Activated CD4-positive, alpha-beta T cell treated with anti-CD3 and anti-CD28 coated beads, Interleukin-2, amount 10 ng/mL, durations not matched to agents 24 days and 14 days (primary cell): ENCODE results near the gene HOXA5. TPM values are rescaled to one million over a fixed set of nuclear protein-coding genes. Genes with fewer than 3 reads are reported as not detected.
A peak's percentile ranks its signal among the peaks of the same experiment; 100 is the strongest.

Experiments used
- DNase-seq: peaks from one replicate; pipeline ENCODE4 v3.0.0; 2022
- H3K27ac Mint-ChIP-seq: one replicate; pipeline ENCODE4 v1.8.0; 2022; ENCODE audit warnings: mild to moderate bottlenecking, mixed read lengths
- H3K27me3 Mint-ChIP-seq: one replicate; pipeline ENCODE4 v1.8.0; 2022; ENCODE audit warnings: mixed read lengths
- H3K36me3 Mint-ChIP-seq: one replicate; pipeline ENCODE4 v1.8.0; 2022; ENCODE audit warnings: low read depth, mild to moderate bottlenecking, mixed read lengths
- H3K4me1 Mint-ChIP-seq: one replicate; pipeline ENCODE4 v1.8.0; 2021; ENCODE audit warnings: mixed read lengths
- H3K4me3 Mint-ChIP-seq: one replicate; pipeline ENCODE4 v1.8.0; 2022; ENCODE audit warnings: mild to moderate bottlenecking, moderate library complexity, mixed read lengths
- H3K9me3 Mint-ChIP-seq: one replicate; pipeline ENCODE4 v1.8.0; 2021; ENCODE audit warnings: mixed read lengths
- intact Hi-C: fragments of 100-400 bp; cut with micrococcal nuclease; formaldehyde crosslinking; loops from one replicate; pipeline ENCODE4 v1.15.1; 2023
- total RNA-seq: library from RNA; stranded (reverse); gene quantifications from 2 replicates; pipeline ENCODE4 v1.2.3, GENCODE V29; 2022

The HOXA5 gene
- total RNA-seq, 1 donor from 2014 or later: not detected

- no peak for DNase-seq
- Mint-ChIP-seq H3K27ac (no peak overlapping the region), H3K4me3 (no peak overlapping the region), H3K4me1 (peaks cover 5% of the 10 kb centered on the region), H3K27me3 (peaks cover 62% of the 10 kb centered on the region), H3K9me3 (peaks cover 8% of the 10 kb centered on the region), H3K36me3 (peaks cover 7% of the 10 kb centered on the region)
- intact Hi-C loops: loop anchor here (2.0 kb wide), 1 partner anchor 15 kb away; the partner anchor contains the start of gene HOXA11
These were observed 26.4 kb upstream of the HOXA5 start for GRCh38 chr7:27169658-27170425.

- peaks cover 8% of the 10 kb centered on the region for H3K9me3 Mint-ChIP-seq
- intact Hi-C loops: no loop called here
- H3K36me3 Mint-ChIP-seq: peaks cover 8% of the 10 kb centered on the region
- peaks cover 68% of the 10 kb centered on the region for H3K27me3 Mint-ChIP-seq
- peak; percentile 70 for DNase-seq
- H3K4me3 Mint-ChIP-seq: no peak overlapping the region
- H3K27ac Mint-ChIP-seq: peak overlapping the region; percentile 81
- peaks cover 5% of the 10 kb centered on the region for H3K4me1 Mint-ChIP-seq
These were observed 24.9 kb upstream of the HOXA5 start for GRCh38 chr7:27168265-27168947.

GRCh38 chr7:27167916-27168264 is 24.4 kb upstream of the HOXA5 start:
- peaks cover 8% of the 10 kb centered on the region for H3K36me3 Mint-ChIP-seq
- intact Hi-C loops: no loop called here
- no peak overlapping the region for H3K4me3 Mint-ChIP-seq
- H3K27me3 Mint-ChIP-seq: peaks cover 73% of the 10 kb centered on the region
- no peak overlapping the region for H3K27ac Mint-ChIP-seq
- peaks cover 8% of the 10 kb centered on the region for H3K9me3 Mint-ChIP-seq
- H3K4me1 Mint-ChIP-seq: peaks cover 5% of the 10 kb centered on the region
- DNase-seq: no peak

GRCh38 chr7:27166531-27167505 is 23.3 kb upstream of the HOXA5 start:
- Mint-ChIP-seq H3K9me3 (peaks cover 3% of the 10 kb centered on the region), H3K4me3 (no peak overlapping the region), H3K27ac (peak overlapping the region; percentile 6), H3K27me3 (peaks cover 76% of the 10 kb centered on the region), H3K36me3 (peaks cover 8% of the 10 kb centered on the region), H3K4me1 (peaks cover 2% of the 10 kb centered on the region)
- no peak for DNase-seq
- intact Hi-C loops: no loop called here

GRCh38 chr7:27165996-27166530 is 22.6 kb upstream of the HOXA5 start:
- Mint-ChIP-seq H3K27ac (peak overlapping the region; percentile 75), H3K36me3 (peaks cover 8% of the 10 kb centered on the region), H3K4me3 (no peak overlapping the region), H3K9me3 (peaks cover 3% of the 10 kb centered on the region), H3K27me3 (peaks cover 73% of the 10 kb centered on the region), H3K4me1 (peaks cover 1% of the 10 kb centered on the region)
- peak; percentile 63 for DNase-seq
- intact Hi-C loops: loop anchor here (2.0 kb wide), 1 partner anchor 15 kb away; no protein-coding TSS in a partner anchor

GRCh38 chr7:27165089-27165995 is 21.9 kb upstream of the HOXA5 start, which contains the start of gene HOXA9:
Gene HOXA9 (minus strand): TSS chr7:27165537. CDS start chr7:27165457, 80 bp downstream.
- H3K36me3 Mint-ChIP-seq: peaks cover 8% of the 10 kb centered on the region
- H3K27me3 Mint-ChIP-seq: peaks cover 70% of the 10 kb centered on the region
- DNase-seq: no peak
- H3K4me1 Mint-ChIP-seq: peaks cover 2% of the 10 kb centered on the region
- no peak within 1 kb of the TSS for H3K4me3 Mint-ChIP-seq
- peak within 1 kb of the TSS; percentile 75 for H3K27ac Mint-ChIP-seq
- intact Hi-C loops: loop anchor here (2.0 kb wide), 1 partner anchor 15 kb away; no protein-coding TSS in a partner anchor
- H3K9me3 Mint-ChIP-seq: peaks cover 2% of the 10 kb centered on the region

- H3K4me3 Mint-ChIP-seq: no peak overlapping the region
- peaks cover 69% of the 10 kb centered on the region for H3K27me3 Mint-ChIP-seq
- H3K36me3 Mint-ChIP-seq: peaks cover 7% of the 10 kb centered on the region
- H3K27ac Mint-ChIP-seq: no peak overlapping the region
- intact Hi-C loops: loop anchor here (2.0 kb wide), 1 partner anchor 14 kb away; no protein-coding TSS in a partner anchor
- H3K4me1 Mint-ChIP-seq: peaks cover 2% of the 10 kb centered on the region
- DNase-seq: no peak
- no peaks in the 10 kb centered on the region for H3K9me3 Mint-ChIP-seq
These were observed 21.0 kb upstream of the HOXA5 start for GRCh38 chr7:27164367-27165088.

GRCh38 chr7:27164045-27164366 is 20.5 kb upstream of the HOXA5 start:
- no peak overlapping the region for H3K27ac Mint-ChIP-seq
- intact Hi-C loops: loop anchor here (2.0 kb wide), 1 partner anchor 13 kb away; no protein-coding TSS in a partner anchor
- H3K4me1 Mint-ChIP-seq: peaks cover 2% of the 10 kb centered on the region
- H3K4me3 Mint-ChIP-seq: no peak overlapping the region
- no peak for DNase-seq
- H3K27me3 Mint-ChIP-seq: peaks cover 73% of the 10 kb centered on the region
- H3K36me3 Mint-ChIP-seq: peaks cover 7% of the 10 kb centered on the region
- H3K9me3 Mint-ChIP-seq: no peaks in the 10 kb centered on the region

- Mint-ChIP-seq H3K36me3 (peaks cover 3% of the 10 kb centered on the region), H3K27ac (no peak overlapping the region), H3K4me1 (peaks cover 2% of the 10 kb centered on the region), H3K27me3 (peaks cover 73% of the 10 kb centered on the region), H3K4me3 (no peak overlapping the region), H3K9me3 (no peaks in the 10 kb centered on the region)
- DNase-seq: no peak
- intact Hi-C loops: loop anchor here (2.0 kb wide), 1 partner anchor 13 kb away; no protein-coding TSS in a partner anchor
These were observed 20.0 kb upstream of the HOXA5 start for GRCh38 chr7:27163288-27164044.

- no peak overlapping the region for H3K27ac Mint-ChIP-seq
- intact Hi-C loops: no loop called here
These were observed 19.2 kb upstream of the HOXA5 start for GRCh38 chr7:27162561-27163287.

More at GRCh38 chr7:27162561-27163287, 19.2 kb upstream of the HOXA5 start:
- H3K36me3 Mint-ChIP-seq: peaks cover 3% of the 10 kb centered on the region
- peaks cover 4% of the 10 kb centered on the region for H3K4me1 Mint-ChIP-seq
- no peak for DNase-seq
- H3K9me3 Mint-ChIP-seq: peaks cover 6% of the 10 kb centered on the region
- peaks cover 73% of the 10 kb centered on the region for H3K27me3 Mint-ChIP-seq
- H3K4me3 Mint-ChIP-seq: no peak overlapping the region
